NCI-H526 (cell line): ENCODE data around the gene PRDM15.
A peak's percentile ranks its signal among the peaks of the same experiment; 100 is the strongest.

Source experiments
- DNase-seq, 2 experiments: peaks; one replicate each; lab custom pipeline; 2025; lab: John Stamatoyannopoulos, UW

Gene PRDM15

DNA sequence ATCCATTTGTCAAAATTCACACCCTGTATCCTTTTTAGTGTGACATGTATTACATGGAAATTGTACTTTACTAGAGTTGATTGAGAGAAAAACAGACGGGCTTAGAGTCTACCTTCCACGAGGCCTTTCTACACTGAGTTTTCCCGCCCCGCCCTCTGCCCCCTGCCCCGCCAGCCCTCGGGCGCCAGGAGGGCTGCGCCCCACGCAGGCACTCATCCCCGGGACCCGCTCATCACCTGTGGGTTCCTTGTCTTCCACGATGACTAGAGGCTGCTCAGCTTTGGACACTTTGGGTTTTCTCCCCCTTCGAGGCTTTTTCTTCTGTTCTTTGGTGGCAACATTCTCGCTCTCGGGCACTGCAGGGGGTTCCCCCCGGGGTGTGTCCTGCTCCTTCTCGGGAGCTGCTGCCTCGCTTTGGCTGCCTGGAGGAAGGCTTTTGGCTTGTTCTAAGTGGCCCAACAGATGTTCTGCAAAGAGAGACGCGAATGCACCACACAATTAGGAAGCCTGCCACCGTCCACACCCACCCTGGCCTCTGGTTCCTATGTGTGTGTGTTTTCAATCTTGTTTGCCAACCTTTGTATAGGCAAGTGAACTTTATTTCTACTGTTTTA lies 39.6 kb downstream of the PRDM15 start:
- no peak for DNase-seq

DNA sequence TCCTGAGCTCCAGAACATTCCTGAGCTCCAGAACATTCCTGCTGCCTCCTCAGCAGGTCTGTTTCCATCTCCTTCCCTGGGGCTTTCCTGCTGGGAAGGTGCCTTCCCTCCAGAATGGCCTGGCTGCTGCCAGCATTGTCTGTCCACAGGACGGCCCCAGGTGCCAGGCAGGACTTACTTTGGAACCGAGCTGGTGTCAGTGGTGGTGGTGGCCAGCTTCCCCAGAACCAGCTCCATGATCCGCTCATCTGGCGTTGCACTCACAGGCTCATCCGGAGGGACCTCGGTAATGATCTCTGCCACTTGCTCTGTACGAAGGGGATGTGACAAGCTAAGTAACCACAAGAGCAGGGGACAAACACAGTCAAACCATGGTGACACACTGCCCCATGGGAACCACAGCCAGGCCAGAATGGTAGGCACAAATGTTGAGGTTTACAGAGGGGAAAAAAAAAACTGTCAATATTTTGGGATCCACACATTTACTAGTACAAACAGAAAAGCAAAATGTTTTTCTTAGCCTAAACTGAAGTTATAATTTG lies 41.3 kb downstream of the PRDM15 start:
- DNase-seq = no peak

DNA sequence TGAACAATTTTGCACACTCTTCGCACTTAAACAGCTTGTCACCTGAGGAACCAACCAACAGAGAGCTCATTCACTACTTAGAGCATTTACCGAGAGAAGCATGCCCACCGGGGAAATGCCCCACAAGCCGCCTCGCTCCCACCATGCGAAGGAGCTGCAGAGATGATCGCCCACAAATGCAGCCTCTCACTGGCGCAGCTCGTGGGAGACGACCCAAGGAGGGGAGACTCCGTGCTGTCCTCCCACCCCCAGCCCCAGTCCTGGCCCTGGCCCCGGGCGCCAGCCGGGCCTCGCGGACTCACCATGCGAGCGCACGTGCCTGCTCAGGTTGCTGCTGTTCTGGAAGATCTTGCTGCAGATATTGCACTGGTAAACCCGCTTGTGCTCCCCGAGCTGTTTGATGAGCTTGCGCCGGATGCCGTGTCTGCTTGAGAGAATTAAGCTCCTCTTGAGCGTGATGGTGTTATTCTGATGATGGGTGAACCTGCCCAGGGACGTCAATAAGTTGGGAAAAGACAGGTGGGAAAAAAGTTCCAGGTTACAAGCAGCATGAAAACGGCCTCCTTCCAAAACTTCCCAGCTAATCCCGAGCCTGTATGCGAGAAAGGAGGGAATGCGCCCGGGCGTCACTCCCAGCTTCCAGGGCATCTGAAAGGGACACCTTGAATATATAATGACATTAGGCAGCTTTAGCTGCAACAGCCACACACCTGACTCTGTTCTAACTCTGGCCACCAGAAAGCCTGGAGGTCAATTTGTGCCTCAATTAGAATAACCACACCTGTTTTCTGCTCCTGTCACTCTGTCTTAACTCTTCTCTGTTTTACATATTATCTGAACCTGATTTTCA lies 42.8 kb downstream of the PRDM15 start:
- no peak for DNase-seq

DNA sequence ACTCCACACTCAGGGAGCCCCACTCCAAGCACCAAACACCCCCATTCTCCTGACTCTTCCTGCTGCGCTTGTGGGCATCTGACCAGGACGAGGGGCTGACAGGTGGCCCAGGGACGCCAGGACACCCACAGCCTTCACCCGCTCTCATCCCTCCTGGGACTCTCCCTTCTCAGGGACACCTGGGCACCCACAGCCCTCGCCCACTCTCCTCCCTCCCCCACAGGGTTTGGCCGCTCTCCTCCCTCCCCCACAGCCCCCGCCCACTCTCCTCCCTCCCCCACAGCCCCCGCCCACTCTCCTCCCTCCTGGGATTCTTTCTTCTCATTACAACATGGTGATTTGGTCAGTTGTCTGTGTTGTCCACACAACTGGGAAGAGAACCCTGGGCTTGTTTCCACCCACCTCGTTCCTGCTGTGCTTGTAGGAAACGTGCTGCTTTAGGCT lies 43.4 kb downstream of the PRDM15 start:
- no peak for DNase-seq

DNA sequence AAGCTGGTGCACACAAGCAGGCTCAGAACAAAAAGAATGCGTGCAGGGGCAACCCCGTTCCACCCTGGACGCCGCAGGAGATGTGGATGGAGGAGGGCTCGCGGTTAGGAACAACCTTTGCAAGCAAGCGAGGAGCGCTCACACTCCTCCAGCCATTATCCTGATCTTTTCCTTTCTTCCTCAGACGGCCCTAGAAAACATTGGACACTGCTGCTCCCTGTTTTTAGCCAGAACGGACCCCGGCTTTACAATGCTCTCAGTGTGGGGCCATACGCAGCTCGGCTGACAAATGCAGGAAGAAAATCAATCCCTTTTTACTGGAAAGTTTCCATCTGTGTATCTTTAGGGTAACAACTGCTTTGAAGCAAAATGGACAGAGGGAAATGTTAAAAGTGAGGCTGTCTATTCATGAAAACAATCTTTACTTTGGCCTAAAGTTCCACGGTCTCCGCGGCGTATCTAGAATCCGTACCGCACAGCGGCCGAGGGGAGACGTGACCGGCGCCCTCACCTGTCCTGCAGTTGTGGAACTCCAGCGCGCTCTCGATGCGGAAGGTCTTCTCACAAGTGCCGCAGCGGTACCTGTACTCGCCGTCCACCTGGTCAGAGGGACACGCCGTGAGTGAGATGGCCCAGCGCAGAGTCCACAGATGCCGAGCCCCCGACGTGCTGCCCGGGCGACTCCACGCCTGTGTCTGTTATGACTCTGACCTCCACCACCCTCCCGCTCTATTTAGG lies 44.0 kb downstream of the PRDM15 start:
- no peak for DNase-seq

DNA sequence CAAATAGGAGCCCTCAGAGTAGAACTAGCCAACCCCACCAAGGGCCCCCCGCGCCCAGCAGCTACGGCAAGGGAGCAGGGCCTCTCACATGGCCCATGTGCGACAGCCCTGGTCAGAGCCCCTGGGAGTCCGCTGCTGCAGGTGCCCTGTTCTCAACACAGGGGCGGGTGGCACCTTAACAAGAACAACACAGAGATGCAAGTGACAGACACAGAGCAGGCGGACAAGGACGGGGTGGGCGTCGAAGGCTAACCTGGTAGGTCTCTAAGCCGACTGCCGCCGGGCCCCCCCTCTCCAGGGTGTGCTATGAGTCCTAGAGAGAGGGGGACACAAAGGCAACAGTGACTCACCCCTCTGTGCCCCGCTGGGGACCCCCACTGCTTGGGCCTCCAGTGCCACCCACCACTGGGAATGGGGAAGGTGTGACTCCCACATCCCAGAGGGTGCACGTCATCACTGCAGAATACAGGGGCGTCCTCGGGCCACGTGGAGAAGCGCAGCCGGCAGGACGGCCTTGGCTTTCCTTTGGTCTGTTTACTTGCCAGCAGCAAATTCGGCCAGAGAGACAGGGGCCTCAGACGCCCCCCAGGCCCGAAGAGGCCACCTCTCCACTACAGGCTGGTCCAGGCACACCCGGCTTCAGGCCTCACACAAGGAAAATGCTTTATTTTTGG lies 44.8 kb downstream of the PRDM15 start:
- no peak for DNase-seq

DNA sequence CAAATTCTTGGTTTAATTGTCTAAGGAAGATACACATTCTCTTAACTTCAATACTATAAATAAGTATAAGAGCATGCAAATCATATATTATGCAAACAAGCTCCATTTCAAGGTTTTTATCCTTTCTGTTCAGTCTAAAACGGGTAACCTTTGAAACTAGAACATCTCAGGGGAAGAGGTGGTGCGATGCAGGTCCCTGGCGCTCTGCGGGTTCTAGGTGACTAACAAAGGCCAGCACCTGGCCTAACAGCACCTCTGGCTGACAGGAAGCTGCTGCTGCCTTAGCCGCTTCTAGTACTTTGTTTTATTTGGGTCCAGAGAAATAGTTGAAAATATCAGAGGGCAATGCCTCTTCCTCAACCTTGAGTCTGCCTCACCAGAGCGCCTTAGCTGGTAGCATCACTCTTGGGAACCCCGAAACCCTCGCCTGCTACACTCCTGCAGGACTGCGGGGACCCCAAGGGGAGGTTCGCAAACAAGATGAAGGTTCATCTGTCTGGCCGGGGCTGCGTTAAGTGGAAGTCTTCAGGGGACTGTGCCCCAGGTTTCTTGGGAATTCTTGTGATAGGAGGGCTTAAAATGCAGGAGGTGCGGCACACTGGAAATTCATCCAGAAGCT lies 45.5 kb downstream of the PRDM15 start:
- peak in 1 of 2 experiments; percentile 32 for DNase-seq

DNA sequence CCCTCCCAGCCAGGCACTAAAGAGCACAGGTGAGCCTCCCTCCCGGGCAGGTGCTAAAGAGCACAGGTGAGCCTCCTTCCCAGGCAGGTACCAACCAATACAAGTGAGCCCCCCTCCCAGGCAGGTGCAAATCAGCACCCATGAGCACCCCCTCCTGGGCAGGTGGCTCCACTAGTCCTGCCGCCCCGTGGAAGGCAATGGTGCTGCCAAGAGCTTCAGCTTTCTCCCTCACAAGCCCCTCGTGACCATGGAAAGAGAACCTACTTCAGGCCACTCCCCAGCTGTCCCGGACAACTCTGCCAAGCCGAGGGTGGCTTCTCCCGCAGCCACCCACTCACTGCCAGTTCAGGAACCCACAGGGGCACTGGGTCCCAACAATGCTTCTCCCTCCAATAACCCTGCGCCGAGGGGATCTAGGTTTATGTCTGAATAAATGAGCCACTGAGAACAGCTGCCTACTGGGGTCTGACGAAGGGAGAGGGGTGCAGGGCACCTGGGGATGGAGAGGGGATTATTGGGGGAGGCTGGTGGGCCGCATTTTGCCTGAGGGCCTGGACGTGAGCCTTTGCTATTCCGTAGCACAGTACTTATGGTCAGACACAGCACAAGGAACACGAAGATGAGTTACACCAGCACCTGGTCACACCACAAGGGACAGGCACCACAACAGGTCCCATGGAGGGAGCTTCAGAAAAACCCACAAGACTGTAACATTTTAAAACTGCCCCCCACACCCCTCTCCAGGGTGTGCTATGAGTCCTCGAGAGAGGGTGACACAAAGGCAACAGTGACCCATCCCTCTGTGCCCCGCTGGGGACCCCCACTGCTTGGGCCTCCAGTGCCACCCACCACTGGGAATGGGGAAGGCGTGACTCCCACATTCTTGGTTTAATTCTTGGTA lies 46.3 kb downstream of the PRDM15 start:
- peak in 1 of 2 experiments; percentile 3 for DNase-seq

DNA sequence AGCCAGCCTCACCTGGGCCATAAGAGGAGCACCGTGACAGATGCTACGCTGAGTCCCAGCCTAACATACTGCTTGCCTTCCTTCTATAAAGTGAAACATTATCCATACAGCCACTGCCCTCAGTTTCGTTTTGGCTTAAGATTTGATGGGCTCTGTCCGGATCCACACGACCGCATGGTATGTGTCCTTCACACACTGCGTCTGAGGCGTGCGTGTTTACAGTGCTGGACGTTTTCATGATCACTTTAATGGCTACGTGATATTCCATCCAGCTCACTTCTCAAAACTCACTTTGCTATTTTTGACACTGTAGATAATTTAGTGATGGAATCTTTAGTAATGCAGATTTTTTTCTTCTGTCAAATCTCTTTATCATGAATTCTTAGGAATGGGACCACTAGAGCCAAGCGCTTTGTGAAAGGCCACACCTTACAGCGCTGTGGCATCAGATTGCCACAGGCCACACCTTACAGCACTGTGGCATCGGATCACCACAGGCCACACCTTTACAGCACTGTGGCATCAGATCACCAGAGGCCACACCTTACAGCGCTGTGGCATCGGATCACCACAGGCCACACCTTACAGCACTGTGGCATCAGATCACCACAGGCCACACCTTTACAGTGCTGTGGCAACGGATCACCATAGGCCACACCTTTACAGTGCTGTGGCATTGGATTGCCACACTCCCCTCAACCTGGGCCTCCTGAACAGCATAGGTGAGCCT lies 47.1 kb downstream of the PRDM15 start:
- no peak for DNase-seq

DNA sequence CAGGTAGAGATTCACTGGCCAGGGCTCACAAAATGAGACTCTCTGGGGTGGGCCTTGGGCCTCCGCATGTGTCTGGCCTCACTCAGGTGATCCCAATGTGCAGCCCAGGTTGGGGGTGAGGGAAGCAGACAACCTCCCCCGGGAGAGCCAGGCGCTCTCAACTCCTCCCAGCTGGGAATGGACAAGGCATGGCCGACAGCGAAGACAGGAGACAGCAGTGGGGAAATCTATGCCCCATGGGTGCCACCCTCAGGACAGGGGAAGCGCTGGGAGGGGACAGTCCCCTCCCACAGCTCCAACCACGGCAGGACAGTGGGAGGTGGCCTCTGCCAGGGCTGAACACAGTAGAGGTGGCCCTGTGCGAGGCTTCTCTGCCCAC lies 47.7 kb downstream of the PRDM15 start:
- DNase-seq = no peak

DNA sequence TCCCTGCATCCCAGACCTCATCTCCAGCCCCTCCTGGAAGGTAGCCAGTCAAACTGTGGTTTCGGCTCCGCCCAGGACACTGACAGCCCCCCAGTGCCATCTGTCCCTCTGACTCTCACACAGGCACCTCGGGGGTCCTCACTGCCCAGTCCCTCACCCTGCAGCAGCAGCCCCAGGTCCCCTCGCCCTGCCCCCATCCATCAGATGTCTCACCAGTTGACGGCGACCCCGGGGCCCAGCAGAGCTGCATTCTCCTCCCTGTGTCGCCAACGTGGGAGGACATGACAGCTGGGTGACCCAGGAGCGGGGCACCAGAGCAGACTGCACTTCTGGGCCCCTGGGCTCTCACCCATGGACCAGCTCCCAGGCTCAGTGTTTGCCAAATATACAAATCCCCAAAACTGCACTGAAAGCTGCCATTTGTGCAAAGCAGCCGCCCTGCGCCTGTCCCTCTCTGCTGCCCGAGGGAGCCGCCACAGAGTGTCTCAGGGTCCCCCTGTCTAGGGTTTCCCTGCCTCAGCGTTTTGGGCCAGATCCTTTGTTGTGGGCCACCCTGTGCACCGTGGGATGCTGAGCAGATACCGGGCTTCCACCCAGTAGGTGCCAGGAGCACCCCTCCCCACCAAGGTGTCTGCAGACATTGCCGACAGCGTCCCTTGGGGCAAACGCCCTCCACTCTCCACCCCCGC lies 48.2 kb downstream of the PRDM15 start:
- DNase-seq = no peak

DNA sequence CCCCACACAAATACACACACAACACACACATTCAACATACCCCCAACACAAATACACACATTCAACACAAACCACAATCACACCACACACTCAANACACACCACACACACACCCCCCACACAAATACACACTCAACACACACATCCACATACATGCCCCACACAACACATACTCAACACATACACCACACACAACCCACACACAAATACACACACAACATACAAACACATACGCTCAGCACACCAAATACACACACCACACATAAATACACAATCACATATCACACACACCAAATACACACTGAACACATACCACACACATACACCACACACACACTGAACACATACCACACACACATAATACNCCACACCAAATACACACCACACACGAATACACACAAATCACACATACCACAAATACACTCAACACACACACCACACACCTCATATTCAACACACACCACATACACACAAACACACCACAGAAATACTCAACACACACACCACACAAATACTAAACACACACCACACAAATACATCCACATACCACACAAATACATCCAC lies 48.9 kb downstream of the PRDM15 start:
- DNase-seq = no peak

DNA sequence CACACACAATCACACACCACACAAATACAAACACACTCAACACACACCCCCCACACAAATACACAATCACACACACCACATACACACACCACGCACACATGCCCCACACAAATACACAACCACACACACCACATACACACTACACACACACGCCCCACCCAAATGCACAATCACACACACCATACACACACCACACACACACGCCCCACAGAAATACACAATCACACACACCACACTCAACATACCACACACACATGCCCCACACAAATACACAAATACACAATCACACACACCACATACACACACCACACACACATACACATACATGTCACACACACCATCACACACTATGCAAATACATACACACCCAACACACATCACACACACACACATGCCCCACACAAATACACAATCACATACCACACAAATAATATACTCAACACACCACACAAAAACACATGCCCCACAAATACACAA lies 50.2 kb downstream of the PRDM15 start:
- DNase-seq = no peak

DNA sequence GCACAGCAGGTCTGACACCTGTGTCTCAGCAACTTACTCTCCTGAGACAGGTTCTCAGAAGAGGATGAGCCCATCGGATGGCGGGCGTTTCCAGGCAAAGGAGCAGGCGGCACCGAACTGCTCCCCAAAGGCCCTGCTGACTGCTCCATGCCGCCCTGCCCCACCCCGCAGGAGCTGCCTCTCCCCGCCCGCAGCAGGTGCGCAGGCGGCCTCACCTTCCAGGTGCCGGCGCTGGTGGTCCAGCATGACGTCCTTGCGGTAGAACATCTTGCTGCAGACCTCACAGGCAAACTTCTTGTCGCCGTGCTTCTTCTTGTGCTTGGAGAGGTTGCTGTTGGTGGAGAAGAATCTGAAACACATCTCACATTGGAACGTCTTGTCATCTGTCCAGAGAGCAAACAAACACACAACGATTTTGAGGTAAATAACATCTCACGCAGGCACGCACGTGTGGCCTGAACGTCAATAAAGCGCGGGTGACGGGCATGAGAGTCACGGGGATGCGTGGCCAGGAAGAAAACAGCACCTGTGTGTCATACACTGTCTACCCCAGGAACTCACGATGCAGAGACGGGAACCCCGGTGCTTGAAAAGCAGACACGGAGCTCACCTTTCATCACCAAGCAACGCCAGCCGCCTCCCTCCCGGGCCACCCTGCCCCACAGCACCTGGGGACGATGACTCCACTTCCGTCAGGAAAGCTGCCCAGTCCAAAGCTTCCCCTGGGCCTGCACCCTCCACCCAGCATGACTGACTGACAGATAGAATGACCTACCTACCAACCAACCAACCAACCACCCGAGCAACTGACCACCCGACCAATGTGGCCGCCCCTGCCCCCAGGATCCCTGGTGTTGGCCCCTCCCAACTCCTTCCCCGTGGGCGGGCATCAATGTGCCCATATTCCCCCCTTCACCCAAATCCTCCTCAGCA lies 50.9 kb downstream of the PRDM15 start:
- peak; percentile 8 to 17 for DNase-seq

DNA sequence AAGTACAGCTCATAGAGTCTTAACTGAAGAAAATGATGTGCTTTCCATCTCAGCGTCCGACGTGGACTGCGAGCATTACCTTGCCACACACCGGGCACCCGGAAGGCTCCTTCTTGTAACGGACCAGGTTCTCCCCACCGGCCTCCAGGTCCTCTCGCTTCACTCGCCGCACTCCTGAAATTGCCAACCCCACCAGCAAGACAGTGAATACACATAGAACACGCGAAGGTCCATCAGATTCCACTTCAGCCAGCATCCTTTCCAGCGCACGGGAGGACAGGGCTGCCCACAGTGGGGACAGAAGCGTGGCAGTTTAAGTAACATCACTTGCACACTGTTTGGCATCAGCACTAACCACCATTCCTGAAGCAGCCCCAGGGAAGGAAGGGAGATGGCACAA lies 53.3 kb downstream of the PRDM15 start:
- no peak for DNase-seq

DNA sequence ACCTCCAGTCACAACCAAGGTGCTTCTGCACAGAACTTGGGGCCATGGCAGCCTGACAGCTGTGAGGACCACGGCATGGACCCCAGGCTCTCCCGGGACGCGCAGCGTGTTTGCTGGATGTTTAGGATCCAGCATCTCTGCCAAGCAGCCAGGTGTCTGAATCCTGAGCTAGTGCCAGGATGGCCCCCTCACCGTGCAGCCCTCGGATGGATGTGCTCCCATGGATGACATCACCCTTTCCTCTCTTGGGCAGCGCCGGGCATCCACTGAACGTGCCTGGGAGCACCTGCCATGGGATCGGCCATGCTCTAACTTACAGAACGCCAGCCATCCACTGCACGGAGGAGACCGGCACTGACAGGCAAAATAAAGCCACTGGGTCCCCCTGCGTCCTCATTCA lies 53.9 kb downstream of the PRDM15 start:
- no peak for DNase-seq

DNA sequence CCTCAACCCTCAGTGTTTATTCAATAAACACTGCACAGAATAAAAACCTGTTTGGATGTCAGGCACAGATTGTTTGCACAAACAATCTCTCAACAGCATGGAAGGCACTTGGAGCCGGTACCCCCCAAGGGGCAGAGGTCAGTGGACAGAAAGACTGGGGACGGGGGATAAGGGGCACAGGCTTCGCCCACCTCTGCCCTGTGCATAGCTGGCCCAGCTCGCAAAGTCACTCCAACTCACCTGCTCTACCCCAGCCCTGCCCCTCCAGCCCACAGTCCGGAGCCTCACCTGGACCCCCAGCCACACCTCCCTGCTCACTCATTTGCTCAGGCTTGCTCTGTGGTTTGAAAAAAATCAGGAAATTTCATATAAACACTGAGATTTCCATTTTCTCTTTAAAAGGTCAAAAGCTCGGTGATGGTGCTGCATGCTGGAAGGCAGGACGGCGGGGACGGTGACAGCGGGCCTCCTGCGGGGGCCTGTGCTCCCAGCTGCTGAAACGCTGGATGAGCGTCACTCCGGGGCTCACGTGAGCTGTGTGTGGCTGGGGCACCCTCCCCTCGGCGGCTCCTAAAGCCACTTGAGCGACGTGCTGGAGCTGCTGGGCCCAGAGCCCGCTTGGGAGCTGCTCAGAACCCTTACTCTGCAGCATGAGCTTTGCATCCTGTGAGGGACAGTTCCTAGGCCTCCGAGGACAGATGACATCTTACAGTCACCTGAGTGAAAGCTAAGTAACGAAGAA lies 54.5 kb downstream of the PRDM15 start:
- no peak for DNase-seq
